GM21576 (cell line): ENCODE measurements around the gene TPH1.

Experiments
- ATAC-seq: cut with Tn5 transposase; IDR thresholded peaks from one replicate; pipeline ENCODE4 v1.9.1; 2021; ENCODE audit warnings: mild to moderate bottlenecking, moderate library complexity; ENCODE audit not compliant: unreplicated experiment

Gene TPH1

GRCh38 chr11:18046116-18046777, at the start of gene TPH1:
Gene TPH1, minus strand, starts transcription at chr11:18046269. Its CDS starts 5,507 bp downstream, at chr11:18040762.
- no peak for ATAC-seq

- ATAC-seq = no peak
These were observed 47.9 kb upstream of the TPH1 start for GRCh38 chr11:18093959-18094358.

DNA sequence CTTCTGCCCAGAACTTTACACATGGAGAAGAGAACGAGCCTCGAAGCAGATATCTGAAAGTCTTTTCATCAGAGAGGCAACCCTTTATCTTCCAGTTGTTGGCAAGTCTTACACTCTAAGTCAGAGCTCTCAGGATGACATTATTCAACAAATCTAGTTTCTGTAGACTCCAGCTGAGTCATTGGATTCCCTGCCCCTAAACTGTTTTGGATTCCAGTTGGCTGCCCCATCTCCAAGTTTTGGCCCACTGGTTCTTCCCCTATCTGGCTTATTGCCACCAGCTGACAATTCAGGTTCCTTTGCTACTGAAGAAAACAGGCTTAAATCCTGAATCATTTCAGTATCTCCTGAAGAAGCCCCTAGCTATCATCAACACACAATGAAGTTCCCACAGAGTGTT, 45.7 kb upstream of the TPH1 start:
- no peak for ATAC-seq

GRCh38 chr11:18088966-18089365, 42.9 kb upstream of the TPH1 start:
- ATAC-seq = no peak

- ATAC-seq = no peak
These were observed 42.3 kb upstream of the TPH1 start for GRCh38 chr11:18088366-18088765.

GRCh38 chr11:18081551-18081950, 35.5 kb upstream of the TPH1 start:
- no peak for ATAC-seq

- ATAC-seq = no peak
These were observed 34.4 kb upstream of the TPH1 start for GRCh38 chr11:18080451-18080850.

- no peak for ATAC-seq
These were observed 32.8 kb upstream of the TPH1 start for GRCh38 chr11:18078909-18079308.

DNA sequence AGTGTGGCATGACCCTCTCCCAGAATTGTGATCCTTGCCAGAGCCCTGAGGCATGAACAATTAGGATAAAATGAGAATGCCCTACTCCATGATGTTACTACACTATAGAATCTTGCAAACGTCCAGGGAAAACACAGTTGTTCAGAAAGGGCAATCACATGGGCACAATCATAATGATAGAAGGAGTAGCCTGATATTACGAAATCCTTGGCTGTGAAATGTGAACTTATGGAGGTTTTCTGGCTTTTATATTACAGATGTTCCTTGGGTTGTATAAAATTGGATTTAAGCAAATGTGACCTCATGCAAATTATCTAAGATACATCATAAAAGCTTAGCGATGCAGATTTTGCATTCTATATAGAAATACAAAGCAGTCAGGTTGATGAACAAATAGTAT, 29.4 kb upstream of the TPH1 start:
- no peak for ATAC-seq

DNA sequence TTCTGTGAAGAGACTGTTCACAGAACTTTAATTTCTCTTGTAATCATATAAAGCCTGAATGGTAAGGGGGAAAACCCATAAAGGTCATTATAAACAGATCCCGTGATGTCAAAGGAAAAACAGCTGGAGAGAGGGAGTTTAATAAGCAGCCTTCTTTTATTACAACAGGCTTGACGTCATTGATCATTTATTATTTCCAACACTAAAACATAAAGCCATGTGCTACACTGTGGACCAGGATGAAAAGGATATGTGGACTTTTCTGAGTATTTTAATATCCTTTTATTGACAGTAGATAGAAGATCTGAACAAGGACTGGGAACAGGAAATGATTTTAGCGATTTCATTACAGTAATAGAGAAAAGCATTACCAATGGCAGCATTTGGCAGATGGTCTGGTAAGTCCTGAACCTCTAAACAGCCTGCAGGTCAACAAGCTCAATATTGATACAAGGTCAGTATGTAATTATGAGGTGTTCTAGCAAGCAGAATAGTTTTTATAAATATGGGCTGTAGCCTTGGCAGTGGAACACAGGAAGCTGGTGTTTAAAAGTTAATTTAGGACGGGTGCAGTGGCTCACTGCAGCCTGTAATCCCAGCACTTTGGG, 25.1 kb upstream of the TPH1 start:
- no peak for ATAC-seq

GRCh38 chr11:18067372-18067771, 21.3 kb upstream of the TPH1 start:
- no peak for ATAC-seq

- ATAC-seq = no peak
These were observed 20.6 kb upstream of the TPH1 start for GRCh38 chr11:18066626-18067025.

DNA sequence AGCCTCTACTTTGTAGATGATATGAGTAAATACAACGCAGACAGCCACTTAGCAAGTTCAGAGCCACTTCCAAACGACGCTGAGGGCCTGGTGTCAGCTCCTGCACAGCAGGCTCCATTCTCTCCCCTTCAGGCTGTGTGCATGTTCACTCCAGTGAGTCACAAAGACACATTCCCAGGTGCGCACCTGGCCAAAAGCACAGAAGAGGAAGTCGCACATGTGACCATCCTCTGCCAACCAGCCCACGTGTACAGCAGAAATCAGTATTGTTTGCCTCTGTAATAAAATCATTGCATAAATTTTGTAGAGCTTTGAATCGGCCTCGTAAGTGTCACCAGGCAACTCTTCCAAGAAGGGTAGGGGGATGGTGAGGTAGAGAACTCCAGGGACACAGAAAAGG, 19.5 kb upstream of the TPH1 start:
- no peak for ATAC-seq

- ATAC-seq = no peak
These were observed 18.5 kb upstream of the TPH1 start for GRCh38 chr11:18064450-18065054.

- ATAC-seq = no peak
These were observed 17.9 kb upstream of the TPH1 start for GRCh38 chr11:18063862-18064434.

- ATAC-seq = no peak
These were observed 17.1 kb upstream of the TPH1 start for GRCh38 chr11:18063125-18063524.

- no peak for ATAC-seq
These were observed 15.3 kb upstream of the TPH1 start for GRCh38 chr11:18061351-18061750.

- no peak for ATAC-seq
These were observed 10.6 kb upstream of the TPH1 start for GRCh38 chr11:18056561-18057181.

- ATAC-seq = no peak
These were observed 8.5 kb upstream of the TPH1 start for GRCh38 chr11:18054511-18055103.

GRCh38 chr11:18050848-18051247, 4.8 kb upstream of the TPH1 start:
- ATAC-seq = no peak

DNA sequence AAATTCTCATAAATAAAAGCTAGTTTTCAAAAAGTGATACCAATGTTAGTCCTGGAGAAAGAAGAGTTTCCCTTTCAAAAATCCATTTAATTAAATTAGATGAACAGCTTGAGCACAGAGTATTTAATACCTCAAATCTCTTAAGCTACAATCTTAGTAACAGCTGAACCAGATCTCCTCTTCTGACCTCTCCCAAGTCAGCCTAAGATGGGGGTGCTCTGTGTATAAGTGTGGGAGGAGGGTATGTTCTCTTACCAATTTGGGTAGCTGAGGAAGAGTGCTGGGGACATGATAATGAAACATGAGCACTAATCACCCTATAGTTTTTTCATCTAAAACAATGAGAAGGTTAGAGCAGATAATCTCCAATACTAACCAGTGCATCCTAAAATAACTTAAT, 9.6 kb downstream of the TPH1 start:
- ATAC-seq = no peak
